ENCODE data around the gene SHE.

SHE gene

DNA sequence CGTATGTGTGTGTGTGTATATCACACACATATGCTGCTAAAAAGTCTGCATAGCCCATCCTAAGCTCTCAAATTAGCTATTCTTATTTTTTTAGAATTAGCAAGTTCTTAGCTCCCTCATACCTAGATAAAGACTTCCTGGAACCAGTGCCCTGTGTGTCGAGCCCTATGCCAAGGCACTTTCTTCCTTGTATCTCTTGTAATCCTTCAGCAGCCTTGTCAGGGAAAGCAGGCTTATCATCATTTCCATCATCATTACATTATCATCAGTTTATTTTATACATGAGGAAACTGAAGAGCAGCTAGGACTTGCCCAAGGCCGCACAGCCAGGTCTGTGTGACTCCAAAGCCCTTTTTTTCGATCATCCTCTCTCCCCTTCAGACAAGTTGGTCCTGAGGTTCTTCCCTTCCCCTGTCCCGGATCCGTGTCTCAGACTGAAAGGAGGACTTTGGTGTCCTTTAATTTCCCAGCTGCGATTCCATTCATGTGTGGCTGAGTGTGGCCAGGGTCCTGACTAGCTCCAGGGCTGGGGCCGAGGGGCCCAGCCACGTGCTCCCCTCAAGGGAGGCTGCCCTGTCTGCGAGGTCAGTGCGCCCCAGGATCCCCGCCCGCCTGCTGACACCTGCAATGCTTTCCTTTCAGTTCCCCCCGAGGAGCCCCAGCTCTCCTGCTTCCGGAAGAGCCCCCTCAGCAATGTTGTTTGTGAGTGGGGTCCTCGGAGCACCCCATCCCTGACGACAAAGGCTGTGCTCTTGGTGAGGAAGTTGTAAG is 72.2 kb downstream of the SHE start:
- in situ Hi-C loops (cut with MboI; ENCODE audit: low sequenced_read_pairs), result no loop called here
